HepG2 (cell line): ENCODE results near the gene HJURP.

ENCODE experiments used
- HNF4G ChIP-seq, 2 experiments: sonication (generic) in 1 of 2; formaldehyde crosslinking in 1 of 2; IDR thresholded peaks; 2 replicates each; pipeline versions ENCODE4 v1.4.0 to v1.6.1; 2011 to 2020; ENCODE audit warnings: borderline replicate concordance in 2 of 2, low read depth in 2 of 2, mild to moderate bottlenecking in 2 of 2, low read length in 1 of 2, missing genetic modification reagents in 1 of 2, moderate library complexity in 1 of 2
- IRF2 ChIP-seq: IDR thresholded peaks from 2 replicates; pipeline ENCODE4 v1.6.1; 2018; ENCODE audit warnings: missing genetic modification reagents, missing compliant biosample characterization
- POLR2A ChIP-seq, 2 experiments: IDR thresholded peaks; 2 replicates each; pipeline ENCODE4 v1.6.1; 2011; ENCODE audit warnings: low read depth in 2 of 2, low read length in 2 of 2, mild to moderate bottlenecking in 1 of 2, moderate library complexity in 1 of 2; ENCODE audit not compliant: insufficient read depth in 1 of 2
- TAF1 ChIP-seq: sonication (generic); formaldehyde crosslinking; IDR thresholded peaks from 2 replicates; pipeline ENCODE4 v1.4.0; 2020; ENCODE audit warnings: missing genetic modification reagents
- ZNF782 ChIP-seq: sonication (generic); formaldehyde crosslinking; IDR thresholded peaks from 2 replicates; pipeline ENCODE4 v1.4.0; 2020; ENCODE audit warnings: missing genetic modification reagents, mild to moderate bottlenecking, borderline replicate concordance
- TF ChIP-seq, protein P1 (sequence below): sonication (generic); formaldehyde crosslinking; IDR thresholded peaks from 2 replicates; pipeline ENCODE4 v1.8.1; 2023; ENCODE audit warnings: mild to moderate bottlenecking, inconsistent platforms, moderate library complexity, missing genetic modification reagents, borderline replicate concordance
- TF ChIP-seq, protein P2 (sequence below): sonication (generic); formaldehyde crosslinking; IDR thresholded peaks from 2 replicates; pipeline ENCODE4 v1.9.0; 2021; ENCODE audit warnings: missing genetic modification reagents, borderline replicate concordance
- TF ChIP-seq, protein P3 (sequence below): sonication (generic); formaldehyde crosslinking; conservative IDR thresholded peaks from 2 replicates; pipeline ENCODE4 v1.4.0; 2020; ENCODE audit warnings: mild to moderate bottlenecking, missing genetic modification reagents, moderate library complexity
- TF ChIP-seq, protein P4 (sequence below): sonication (generic); formaldehyde crosslinking; conservative IDR thresholded peaks from 2 replicates; pipeline ENCODE4 v1.5.0; 2020; ENCODE audit warnings: missing genetic modification reagents
- TF ChIP-seq, protein P5 (sequence below): sonication (generic); formaldehyde crosslinking; IDR thresholded peaks from 2 replicates; pipeline ENCODE4 v1.5.0; 2020; ENCODE audit warnings: mild to moderate bottlenecking, missing genetic modification reagents, moderate library complexity
- TF ChIP-seq, protein P6 (sequence below): sonication (generic); formaldehyde crosslinking; IDR thresholded peaks from 2 replicates; pipeline ENCODE4 v1.4.0; 2020; ENCODE audit warnings: missing genetic modification reagents, borderline replicate concordance
- TF ChIP-seq, protein P7 (sequence below): sonication (generic); formaldehyde crosslinking; IDR thresholded peaks from 2 replicates; pipeline ENCODE4 v1.4.0; 2020; ENCODE audit warnings: missing genetic modification reagents

DNA sequence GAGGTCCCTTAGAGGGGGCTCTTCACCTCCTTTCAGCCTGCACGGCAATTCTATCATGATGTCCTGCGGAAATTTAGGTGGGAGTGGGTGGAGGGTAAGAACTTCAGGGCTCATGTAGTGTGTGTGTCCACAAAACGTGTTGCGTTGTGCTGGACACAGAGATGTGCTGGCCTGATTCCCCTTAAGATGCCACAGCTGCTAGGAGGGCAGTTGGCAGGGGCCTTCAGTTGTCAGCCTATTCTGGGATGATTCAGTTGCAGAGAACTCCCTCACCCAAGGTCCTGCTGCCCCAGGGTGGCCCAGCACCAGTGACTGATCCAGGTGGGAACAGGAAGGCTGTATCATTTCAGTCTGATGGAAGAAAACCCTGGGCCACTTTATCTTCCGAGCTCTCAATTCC, 1.0 kb upstream of the HJURP start:
- TF ChIP-seq IRF2 (CRISPR knock-in tag) (no peak), TAF1 (CRISPR knock-in tag) (no peak), POLR2A (IDR thresholded peaks at IDR 0.05; ENCODE audit: insufficient read depth in 1 of 2, low read depth in 2 of 2, low read length in 2 of 2) (no peak), ZNF782 (CRISPR knock-in tag) (no peak), HNF4G (IDR thresholded peaks at IDR 0.05; ENCODE audit: borderline replicate concordance, low read depth, low read length) (no peak), HNF4G (CRISPR knock-in tag; IDR thresholded peaks at IDR 0.05; ENCODE audit: borderline replicate concordance, low read depth) (no peak)
- TF ChIP-seq, protein P1, sequence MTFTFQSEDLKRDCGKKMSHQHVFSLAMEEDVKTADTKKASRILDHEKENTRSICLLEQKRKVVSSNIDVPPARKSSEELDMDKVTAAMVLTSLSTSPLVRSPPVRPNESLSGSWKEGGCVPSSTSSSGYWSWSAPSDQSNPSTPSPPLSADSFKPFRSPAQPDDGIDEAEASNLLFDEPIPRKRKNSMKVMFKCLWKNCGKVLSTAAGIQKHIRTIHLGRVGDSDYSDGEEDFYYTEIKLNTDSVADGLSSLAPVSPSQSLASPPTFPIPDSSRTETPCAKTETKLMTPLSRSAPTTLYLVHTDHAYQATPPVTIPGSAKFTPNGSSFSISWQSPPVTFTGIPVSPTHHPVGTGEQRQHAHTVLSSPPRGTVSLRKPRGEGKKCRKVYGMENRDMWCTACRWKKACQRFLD (CRISPR knock-in tag), result no peak
- TF ChIP-seq, protein P2, sequence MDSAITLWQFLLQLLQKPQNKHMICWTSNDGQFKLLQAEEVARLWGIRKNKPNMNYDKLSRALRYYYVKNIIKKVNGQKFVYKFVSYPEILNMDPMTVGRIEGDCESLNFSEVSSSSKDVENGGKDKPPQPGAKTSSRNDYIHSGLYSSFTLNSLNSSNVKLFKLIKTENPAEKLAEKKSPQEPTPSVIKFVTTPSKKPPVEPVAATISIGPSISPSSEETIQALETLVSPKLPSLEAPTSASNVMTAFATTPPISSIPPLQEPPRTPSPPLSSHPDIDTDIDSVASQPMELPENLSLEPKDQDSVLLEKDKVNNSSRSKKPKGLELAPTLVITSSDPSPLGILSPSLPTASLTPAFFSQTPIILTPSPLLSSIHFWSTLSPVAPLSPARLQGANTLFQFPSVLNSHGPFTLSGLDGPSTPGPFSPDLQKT (CRISPR knock-in tag), result no peak
- TF ChIP-seq, protein P3, sequence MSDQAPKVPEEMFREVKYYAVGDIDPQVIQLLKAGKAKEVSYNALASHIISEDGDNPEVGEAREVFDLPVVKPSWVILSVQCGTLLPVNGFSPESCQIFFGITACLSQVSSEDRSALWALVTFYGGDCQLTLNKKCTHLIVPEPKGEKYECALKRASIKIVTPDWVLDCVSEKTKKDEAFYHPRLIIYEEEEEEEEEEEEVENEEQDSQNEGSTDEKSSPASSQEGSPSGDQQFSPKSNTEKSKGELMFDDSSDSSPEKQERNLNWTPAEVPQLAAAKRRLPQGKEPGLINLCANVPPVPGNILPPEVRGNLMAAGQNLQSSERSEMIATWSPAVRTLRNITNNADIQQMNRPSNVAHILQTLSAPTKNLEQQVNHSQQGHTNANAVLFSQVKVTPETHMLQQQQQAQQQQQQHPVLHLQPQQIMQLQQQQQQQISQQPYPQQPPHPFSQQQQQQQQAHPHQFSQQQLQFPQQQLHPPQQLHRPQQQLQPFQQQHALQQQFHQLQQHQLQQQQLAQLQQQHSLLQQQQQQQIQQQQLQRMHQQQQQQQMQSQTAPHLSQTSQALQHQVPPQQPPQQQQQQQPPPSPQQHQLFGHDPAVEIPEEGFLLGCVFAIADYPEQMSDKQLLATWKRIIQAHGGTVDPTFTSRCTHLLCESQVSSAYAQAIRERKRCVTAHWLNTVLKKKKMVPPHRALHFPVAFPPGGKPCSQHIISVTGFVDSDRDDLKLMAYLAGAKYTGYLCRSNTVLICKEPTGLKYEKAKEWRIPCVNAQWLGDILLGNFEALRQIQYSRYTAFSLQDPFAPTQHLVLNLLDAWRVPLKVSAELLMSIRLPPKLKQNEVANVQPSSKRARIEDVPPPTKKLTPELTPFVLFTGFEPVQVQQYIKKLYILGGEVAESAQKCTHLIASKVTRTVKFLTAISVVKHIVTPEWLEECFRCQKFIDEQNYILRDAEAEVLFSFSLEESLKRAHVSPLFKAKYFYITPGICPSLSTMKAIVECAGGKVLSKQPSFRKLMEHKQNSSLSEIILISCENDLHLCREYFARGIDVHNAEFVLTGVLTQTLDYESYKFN (CRISPR knock-in tag), result no peak
- TF ChIP-seq, protein P4, sequence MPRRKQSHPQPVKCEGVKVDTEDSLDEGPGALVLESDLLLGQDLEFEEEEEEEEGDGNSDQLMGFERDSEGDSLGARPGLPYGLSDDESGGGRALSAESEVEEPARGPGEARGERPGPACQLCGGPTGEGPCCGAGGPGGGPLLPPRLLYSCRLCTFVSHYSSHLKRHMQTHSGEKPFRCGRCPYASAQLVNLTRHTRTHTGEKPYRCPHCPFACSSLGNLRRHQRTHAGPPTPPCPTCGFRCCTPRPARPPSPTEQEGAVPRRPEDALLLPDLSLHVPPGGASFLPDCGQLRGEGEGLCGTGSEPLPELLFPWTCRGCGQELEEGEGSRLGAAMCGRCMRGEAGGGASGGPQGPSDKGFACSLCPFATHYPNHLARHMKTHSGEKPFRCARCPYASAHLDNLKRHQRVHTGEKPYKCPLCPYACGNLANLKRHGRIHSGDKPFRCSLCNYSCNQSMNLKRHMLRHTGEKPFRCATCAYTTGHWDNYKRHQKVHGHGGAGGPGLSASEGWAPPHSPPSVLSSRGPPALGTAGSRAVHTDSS (CRISPR knock-in tag), result no peak
- TF ChIP-seq, protein P5, sequence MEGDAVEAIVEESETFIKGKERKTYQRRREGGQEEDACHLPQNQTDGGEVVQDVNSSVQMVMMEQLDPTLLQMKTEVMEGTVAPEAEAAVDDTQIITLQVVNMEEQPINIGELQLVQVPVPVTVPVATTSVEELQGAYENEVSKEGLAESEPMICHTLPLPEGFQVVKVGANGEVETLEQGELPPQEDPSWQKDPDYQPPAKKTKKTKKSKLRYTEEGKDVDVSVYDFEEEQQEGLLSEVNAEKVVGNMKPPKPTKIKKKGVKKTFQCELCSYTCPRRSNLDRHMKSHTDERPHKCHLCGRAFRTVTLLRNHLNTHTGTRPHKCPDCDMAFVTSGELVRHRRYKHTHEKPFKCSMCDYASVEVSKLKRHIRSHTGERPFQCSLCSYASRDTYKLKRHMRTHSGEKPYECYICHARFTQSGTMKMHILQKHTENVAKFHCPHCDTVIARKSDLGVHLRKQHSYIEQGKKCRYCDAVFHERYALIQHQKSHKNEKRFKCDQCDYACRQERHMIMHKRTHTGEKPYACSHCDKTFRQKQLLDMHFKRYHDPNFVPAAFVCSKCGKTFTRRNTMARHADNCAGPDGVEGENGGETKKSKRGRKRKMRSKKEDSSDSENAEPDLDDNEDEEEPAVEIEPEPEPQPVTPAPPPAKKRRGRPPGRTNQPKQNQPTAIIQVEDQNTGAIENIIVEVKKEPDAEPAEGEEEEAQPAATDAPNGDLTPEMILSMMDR (CRISPR knock-in tag), result no peak
- TF ChIP-seq, protein P6, sequence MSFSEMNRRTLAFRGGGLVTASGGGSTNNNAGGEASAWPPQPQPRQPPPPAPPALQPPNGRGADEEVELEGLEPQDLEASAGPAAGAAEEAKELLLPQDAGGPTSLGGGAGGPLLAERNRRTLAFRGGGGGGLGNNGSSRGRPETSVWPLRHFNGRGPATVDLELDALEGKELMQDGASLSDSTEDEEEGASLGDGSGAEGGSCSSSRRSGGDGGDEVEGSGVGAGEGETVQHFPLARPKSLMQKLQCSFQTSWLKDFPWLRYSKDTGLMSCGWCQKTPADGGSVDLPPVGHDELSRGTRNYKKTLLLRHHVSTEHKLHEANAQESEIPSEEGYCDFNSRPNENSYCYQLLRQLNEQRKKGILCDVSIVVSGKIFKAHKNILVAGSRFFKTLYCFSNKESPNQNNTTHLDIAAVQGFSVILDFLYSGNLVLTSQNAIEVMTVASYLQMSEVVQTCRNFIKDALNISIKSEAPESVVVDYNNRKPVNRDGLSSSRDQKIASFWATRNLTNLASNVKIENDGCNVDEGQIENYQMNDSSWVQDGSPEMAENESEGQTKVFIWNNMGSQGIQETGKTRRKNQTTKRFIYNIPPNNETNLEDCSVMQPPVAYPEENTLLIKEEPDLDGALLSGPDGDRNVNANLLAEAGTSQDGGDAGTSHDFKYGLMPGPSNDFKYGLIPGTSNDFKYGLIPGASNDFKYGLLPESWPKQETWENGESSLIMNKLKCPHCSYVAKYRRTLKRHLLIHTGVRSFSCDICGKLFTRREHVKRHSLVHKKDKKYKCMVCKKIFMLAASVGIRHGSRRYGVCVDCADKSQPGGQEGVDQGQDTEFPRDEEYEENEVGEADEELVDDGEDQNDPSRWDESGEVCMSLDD (CRISPR knock-in tag), result no peak
- TF ChIP-seq, protein P7, sequence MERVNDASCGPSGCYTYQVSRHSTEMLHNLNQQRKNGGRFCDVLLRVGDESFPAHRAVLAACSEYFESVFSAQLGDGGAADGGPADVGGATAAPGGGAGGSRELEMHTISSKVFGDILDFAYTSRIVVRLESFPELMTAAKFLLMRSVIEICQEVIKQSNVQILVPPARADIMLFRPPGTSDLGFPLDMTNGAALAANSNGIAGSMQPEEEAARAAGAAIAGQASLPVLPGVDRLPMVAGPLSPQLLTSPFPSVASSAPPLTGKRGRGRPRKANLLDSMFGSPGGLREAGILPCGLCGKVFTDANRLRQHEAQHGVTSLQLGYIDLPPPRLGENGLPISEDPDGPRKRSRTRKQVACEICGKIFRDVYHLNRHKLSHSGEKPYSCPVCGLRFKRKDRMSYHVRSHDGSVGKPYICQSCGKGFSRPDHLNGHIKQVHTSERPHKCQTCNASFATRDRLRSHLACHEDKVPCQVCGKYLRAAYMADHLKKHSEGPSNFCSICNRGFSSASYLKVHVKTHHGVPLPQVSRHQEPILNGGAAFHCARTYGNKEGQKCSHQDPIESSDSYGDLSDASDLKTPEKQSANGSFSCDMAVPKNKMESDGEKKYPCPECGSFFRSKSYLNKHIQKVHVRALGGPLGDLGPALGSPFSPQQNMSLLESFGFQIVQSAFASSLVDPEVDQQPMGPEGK (CRISPR knock-in tag), result no peak
